ENCODE measurements around the gene ARFGEF3.
"Not testable (repeated sequence)": the region's sequence is repeated elsewhere in the genome, so short reads cannot be mapped to it uniquely, and the experiment has no call there.

The ARFGEF3 gene, protein sequence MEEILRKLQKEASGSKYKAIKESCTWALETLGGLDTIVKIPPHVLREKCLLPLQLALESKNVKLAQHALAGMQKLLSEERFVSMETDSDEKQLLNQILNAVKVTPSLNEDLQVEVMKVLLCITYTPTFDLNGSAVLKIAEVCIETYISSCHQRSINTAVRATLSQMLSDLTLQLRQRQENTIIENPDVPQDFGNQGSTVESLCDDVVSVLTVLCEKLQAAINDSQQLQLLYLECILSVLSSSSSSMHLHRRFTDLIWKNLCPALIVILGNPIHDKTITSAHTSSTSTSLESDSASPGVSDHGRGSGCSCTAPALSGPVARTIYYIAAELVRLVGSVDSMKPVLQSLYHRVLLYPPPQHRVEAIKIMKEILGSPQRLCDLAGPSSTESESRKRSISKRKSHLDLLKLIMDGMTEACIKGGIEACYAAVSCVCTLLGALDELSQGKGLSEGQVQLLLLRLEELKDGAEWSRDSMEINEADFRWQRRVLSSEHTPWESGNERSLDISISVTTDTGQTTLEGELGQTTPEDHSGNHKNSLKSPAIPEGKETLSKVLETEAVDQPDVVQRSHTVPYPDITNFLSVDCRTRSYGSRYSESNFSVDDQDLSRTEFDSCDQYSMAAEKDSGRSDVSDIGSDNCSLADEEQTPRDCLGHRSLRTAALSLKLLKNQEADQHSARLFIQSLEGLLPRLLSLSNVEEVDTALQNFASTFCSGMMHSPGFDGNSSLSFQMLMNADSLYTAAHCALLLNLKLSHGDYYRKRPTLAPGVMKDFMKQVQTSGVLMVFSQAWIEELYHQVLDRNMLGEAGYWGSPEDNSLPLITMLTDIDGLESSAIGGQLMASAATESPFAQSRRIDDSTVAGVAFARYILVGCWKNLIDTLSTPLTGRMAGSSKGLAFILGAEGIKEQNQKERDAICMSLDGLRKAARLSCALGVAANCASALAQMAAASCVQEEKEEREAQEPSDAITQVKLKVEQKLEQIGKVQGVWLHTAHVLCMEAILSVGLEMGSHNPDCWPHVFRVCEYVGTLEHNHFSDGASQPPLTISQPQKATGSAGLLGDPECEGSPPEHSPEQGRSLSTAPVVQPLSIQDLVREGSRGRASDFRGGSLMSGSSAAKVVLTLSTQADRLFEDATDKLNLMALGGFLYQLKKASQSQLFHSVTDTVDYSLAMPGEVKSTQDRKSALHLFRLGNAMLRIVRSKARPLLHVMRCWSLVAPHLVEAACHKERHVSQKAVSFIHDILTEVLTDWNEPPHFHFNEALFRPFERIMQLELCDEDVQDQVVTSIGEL (N-terminal part only)

GRCh38 chr6:138161338-138162110 is at the start of gene ARFGEF3:
Gene ARFGEF3 (plus strand): TSS chr6:138161939. CDS start chr6:138162087, 148 bp downstream.
- Mint-ChIP-seq H3K27me3 (peaks cover 51% of the 10 kb centered on the region), H3K27ac (no peak within 1 kb of the TSS), H3K4me1 (peaks cover 5% of the 10 kb centered on the region), H3K36me3 (no peaks in the 10 kb centered on the region), H3K9me3 (no peaks in the 10 kb centered on the region), H3K4me3 (peak within 1 kb of the TSS; percentile 69)

GRCh38 chr6:138113588-138114210 is 48.0 kb upstream of the ARFGEF3 start:
- no peak overlapping the region for H3K4me3 Mint-ChIP-seq
- peaks cover 11% of the 10 kb centered on the region for H3K4me1 Mint-ChIP-seq
- no peaks in the 10 kb centered on the region for H3K9me3 Mint-ChIP-seq
- H3K27me3 Mint-ChIP-seq: peaks cover 14% of the 10 kb centered on the region
- H3K27ac Mint-ChIP-seq: no peak overlapping the region
- H3K36me3 Mint-ChIP-seq: no peaks in the 10 kb centered on the region

DNA sequence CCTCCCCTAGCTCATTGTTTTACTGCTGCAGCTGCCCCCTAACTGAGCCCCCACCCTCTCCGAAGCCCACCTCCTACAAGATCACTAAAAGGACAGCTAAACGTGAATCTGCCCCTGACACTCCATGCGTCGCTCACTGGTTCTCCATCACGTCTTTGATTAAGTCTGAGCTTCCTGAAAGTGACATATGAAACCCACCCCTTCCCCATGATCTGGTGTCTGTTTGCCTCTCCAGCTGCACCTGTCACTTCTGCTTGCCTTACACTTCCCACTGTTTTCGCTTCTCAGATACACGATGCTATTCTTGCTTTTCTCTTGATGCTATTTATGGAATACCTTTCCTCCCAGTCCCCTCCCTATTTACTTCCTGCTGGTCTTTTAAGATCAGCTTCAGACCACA is 46.5 kb upstream of the ARFGEF3 start:
- H3K27ac Mint-ChIP-seq: no peak overlapping the region

DNA sequence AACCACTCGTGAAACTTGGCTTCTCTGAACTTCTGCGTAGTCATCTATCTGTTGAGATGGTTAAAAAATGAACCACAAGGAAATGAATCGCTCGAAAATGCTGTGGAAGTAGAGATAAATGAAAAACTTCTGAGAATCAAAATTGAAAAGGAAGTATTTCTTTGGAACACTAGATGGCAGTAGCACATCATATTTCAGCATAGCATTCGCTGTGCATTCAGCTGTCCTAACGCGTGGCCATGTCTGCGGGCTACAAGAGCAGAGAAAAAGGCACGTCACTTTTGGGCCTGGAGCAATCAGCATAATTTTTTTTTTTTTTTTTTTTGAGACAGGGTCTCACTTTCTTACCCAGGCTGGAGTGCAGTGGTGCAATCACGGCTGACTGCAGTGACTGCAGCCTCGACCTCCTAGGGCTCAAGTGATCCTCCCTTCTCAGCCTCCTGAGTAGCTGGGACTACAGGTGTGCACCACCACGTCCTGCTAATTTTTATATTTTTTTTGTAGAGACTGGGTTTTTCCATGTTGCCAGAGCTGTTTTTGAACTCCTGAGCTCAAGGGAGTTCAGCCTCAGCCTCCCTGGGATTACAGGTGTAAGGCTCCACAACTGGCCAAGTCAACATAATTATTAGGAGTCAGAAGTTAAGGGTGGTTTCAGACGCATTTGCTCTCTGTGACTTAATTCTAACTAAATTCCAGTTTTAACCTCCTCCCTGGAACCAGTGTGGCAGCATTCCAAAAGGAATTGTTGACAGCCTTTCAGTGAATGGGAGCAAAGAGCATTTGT is 45.7 kb upstream of the ARFGEF3 start:
- Mint-ChIP-seq H3K27me3 (peaks cover 13% of the 10 kb centered on the region), H3K4me1 (peaks cover 6% of the 10 kb centered on the region), H3K27ac (no peak overlapping the region), H3K9me3 (no peaks in the 10 kb centered on the region), H3K4me3 (no peak overlapping the region), H3K36me3 (no peaks in the 10 kb centered on the region)

More for the DNA sequence above, 46.5 kb upstream of the ARFGEF3 start:
- Mint-ChIP-seq H3K4me1 (peaks cover 6% of the 10 kb centered on the region), H3K36me3 (no peaks in the 10 kb centered on the region), H3K9me3 (no peaks in the 10 kb centered on the region), H3K4me3 (no peak overlapping the region), H3K27me3 (peaks cover 9% of the 10 kb centered on the region)

DNA sequence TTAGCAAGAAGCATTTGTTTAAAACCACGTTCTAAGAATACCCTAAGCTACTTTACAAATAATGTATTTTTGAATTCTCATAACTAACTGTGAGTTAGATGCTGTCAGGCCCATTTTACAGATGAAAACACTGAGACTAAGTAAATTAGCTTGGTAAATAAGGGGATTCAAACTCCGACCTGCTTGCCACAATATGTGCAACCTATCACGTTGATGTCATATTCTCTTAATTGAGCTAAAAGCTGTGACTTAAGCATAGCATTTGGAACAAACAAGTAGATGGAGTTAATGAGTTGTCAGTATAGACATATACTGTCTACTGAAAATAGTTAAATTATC is 45.1 kb upstream of the ARFGEF3 start:
- no peak overlapping the region for H3K27ac Mint-ChIP-seq
- H3K9me3 Mint-ChIP-seq: no peaks in the 10 kb centered on the region
- no peaks in the 10 kb centered on the region for H3K36me3 Mint-ChIP-seq
- H3K4me3 Mint-ChIP-seq: no peak overlapping the region
- peaks cover 6% of the 10 kb centered on the region for H3K4me1 Mint-ChIP-seq
- H3K27me3 Mint-ChIP-seq: peaks cover 16% of the 10 kb centered on the region

DNA sequence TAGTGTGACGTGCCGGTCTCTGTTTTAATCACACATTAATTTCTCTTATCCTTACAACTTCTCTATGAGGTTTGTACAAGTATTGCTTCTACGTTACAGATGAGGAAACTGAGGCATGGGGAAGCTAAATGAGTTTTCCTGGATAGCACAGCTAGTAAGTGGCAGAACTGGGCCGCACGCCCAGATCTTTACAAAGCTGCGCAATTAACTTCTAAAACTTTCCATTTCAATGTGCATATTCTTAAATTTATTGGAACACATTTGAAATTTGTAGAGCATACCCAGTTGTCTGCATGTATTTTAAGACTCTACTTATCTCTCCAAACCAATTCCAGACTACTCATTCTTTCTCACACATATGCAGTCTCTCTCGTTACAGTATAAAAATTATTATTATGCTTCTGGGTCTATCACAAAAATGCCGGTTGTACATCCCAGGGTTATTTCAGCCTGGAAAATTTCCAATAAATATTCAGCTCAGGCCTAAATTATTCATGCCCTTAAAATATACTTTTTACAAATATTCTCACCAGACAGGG is 44.3 kb upstream of the ARFGEF3 start:
- no peaks in the 10 kb centered on the region for H3K36me3 Mint-ChIP-seq
- H3K27me3 Mint-ChIP-seq: peaks cover 19% of the 10 kb centered on the region
- H3K27ac Mint-ChIP-seq: no peak overlapping the region
- H3K4me1 Mint-ChIP-seq: peaks cover 6% of the 10 kb centered on the region
- H3K9me3 Mint-ChIP-seq: no peaks in the 10 kb centered on the region
- no peak overlapping the region for H3K4me3 Mint-ChIP-seq

DNA sequence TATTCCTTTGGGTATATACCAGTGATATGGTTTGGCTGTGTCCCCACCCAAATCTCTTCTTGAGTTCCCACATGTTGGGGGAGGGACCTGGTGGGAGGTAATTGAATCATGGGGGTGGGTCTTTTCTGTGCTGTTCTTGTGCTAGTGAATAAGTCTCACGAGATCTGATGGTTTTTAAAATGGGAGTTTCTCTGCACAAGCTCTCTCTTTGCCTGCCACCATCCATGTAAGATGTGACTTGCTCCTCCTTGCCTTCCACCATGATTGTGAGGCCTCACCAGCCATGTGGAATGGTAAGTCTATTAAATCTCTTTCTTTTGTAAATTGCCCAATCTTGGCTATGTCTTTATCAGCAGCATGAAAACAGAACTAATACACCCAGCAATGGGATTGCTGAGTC is 42.5 kb upstream of the ARFGEF3 start:
- not testable (repeated sequence) for H3K36me3 Mint-ChIP-seq, H3K4me1 Mint-ChIP-seq, H3K4me3 Mint-ChIP-seq, H3K27ac Mint-ChIP-seq, H3K9me3 Mint-ChIP-seq
- H3K27me3 Mint-ChIP-seq: peaks cover 22% of the 10 kb centered on the region

- peaks cover 6% of the 10 kb centered on the region for H3K9me3 Mint-ChIP-seq
- H3K4me1 Mint-ChIP-seq: peaks cover 6% of the 10 kb centered on the region
- no peaks in the 10 kb centered on the region for H3K36me3 Mint-ChIP-seq
- no peak overlapping the region for H3K27ac Mint-ChIP-seq
- H3K27me3 Mint-ChIP-seq: peaks cover 25% of the 10 kb centered on the region
- H3K4me3 Mint-ChIP-seq: no peak overlapping the region
These were observed 41.8 kb upstream of the ARFGEF3 start for GRCh38 chr6:138119976-138120375.

- peaks cover 6% of the 10 kb centered on the region for H3K9me3 Mint-ChIP-seq
- H3K36me3 Mint-ChIP-seq: no peaks in the 10 kb centered on the region
- H3K4me3 Mint-ChIP-seq: no peak overlapping the region
- H3K27me3 Mint-ChIP-seq: peaks cover 18% of the 10 kb centered on the region
- H3K4me1 Mint-ChIP-seq: no peaks in the 10 kb centered on the region
- no peak overlapping the region for H3K27ac Mint-ChIP-seq
These were observed 37.6 kb upstream of the ARFGEF3 start for GRCh38 chr6:138124096-138124495.

- peaks cover 6% of the 10 kb centered on the region for H3K9me3 Mint-ChIP-seq
- H3K4me1 Mint-ChIP-seq: no peaks in the 10 kb centered on the region
- no peak overlapping the region for H3K4me3 Mint-ChIP-seq
- H3K36me3 Mint-ChIP-seq: no peaks in the 10 kb centered on the region
- peaks cover 7% of the 10 kb centered on the region for H3K27me3 Mint-ChIP-seq
- no peak overlapping the region for H3K27ac Mint-ChIP-seq
These were observed 33.6 kb upstream of the ARFGEF3 start for GRCh38 chr6:138128096-138128495.

GRCh38 chr6:138129190-138129589 is 32.5 kb upstream of the ARFGEF3 start:
- no peak overlapping the region for H3K27ac Mint-ChIP-seq
- no peak overlapping the region for H3K4me3 Mint-ChIP-seq
- H3K27me3 Mint-ChIP-seq: peaks cover 8% of the 10 kb centered on the region
- peaks cover 3% of the 10 kb centered on the region for H3K9me3 Mint-ChIP-seq
- no peaks in the 10 kb centered on the region for H3K4me1 Mint-ChIP-seq
- no peaks in the 10 kb centered on the region for H3K36me3 Mint-ChIP-seq

DNA sequence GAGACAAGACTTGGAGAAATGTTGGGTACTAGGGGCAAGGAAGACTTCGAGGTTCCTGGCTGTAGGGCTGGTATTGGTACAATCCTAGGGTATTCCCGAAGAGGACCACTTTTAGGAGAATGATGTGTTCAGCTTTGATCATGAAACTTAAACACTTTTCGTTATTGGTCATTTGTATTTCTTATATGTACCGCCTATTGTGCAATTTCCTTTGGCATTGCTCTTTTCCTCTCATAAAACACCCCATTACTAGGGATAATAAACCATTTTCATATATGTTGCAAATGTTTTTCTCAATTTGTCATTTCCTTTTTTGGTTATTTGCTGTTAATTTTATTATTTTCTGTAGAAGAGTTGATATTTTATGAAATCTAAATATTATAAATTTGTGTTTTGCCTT is 18.9 kb upstream of the ARFGEF3 start:
- Mint-ChIP-seq H3K36me3 (no peaks in the 10 kb centered on the region), H3K9me3 (no peaks in the 10 kb centered on the region), H3K4me3 (no peak overlapping the region), H3K4me1 (no peaks in the 10 kb centered on the region), H3K27me3 (peaks cover 26% of the 10 kb centered on the region), H3K27ac (no peak overlapping the region)

- no peaks in the 10 kb centered on the region for H3K36me3 Mint-ChIP-seq
- H3K27me3 Mint-ChIP-seq: peaks cover 24% of the 10 kb centered on the region
- no peaks in the 10 kb centered on the region for H3K4me1 Mint-ChIP-seq
- no peaks in the 10 kb centered on the region for H3K9me3 Mint-ChIP-seq
- H3K27ac Mint-ChIP-seq: no peak overlapping the region
- no peak overlapping the region for H3K4me3 Mint-ChIP-seq
These were observed 16.3 kb upstream of the ARFGEF3 start for GRCh38 chr6:138145402-138145801.

- Mint-ChIP-seq H3K4me3 (no peak overlapping the region), H3K4me1 (no peaks in the 10 kb centered on the region), H3K36me3 (no peaks in the 10 kb centered on the region), H3K27me3 (peaks cover 24% of the 10 kb centered on the region), H3K27ac (no peak overlapping the region), H3K9me3 (no peaks in the 10 kb centered on the region)
These were observed 15.2 kb upstream of the ARFGEF3 start for GRCh38 chr6:138146544-138146943.

Data from activated naive CD4-positive, alpha-beta T cell treated with anti-CD3 and anti-CD28 coated beads, Interleukin-2, amount 50 U/mL, for 24 hours (primary cell).